HEK293 (cell line): ENCODE measurements around the gene SEMA7A.

ENCODE experiments used
- ZNF274 ChIP-seq, 2 experiments: fragments of 200-500 bp in 1 of 2; fragments of 450-650 bp in 1 of 2; sonication (Bioruptor generic) in 1 of 2; formaldehyde crosslinking in 1 of 2; IDR thresholded peaks; 2 replicates each; pipeline versions ENCODE4 v1.5.1 to v1.6.1; 2014 to 2016; ENCODE audit warnings: borderline replicate concordance in 1 of 2, inconsistent platforms in 1 of 2, low read length in 1 of 2, missing biosample characterization in 1 of 2, missing genetic modification characterization in 1 of 2
- ZNF529 ChIP-seq: fragments of 450-650 bp; formaldehyde crosslinking; IDR thresholded peaks from 2 replicates; pipeline ENCODE4 v1.5.1; 2017; ENCODE audit warnings: missing genetic modification characterization, missing biosample characterization; ENCODE audit not compliant: insufficient replicate concordance

- TF ChIP-seq ZNF529 (tag by site-specific recombination) = no peak
- no peak for TF ChIP-seq ZNF274 (IDR thresholded peaks at IDR 0.05; ENCODE audit: low read length)
- TF ChIP-seq ZNF274 (tag by site-specific recombination; IDR thresholded peaks at IDR 0.05; ENCODE audit: borderline replicate concordance) = no peak
Observed at GRCh38 chr15:74410502-74410901, 23.3 kb downstream of the SEMA7A start.
